HG03108 (cell line): ENCODE results near the gene PINLYP.
"Not testable (repeated sequence)": the region's sequence is repeated elsewhere in the genome, so short reads cannot be mapped to it uniquely, and the experiment has no call there.

Source experiments
- ATAC-seq: cut with Tn5 transposase; IDR thresholded peaks from one replicate; pipeline ENCODE4 v1.9.1; 2021; ENCODE audit warnings: moderate library complexity; ENCODE audit not compliant: unreplicated experiment

Gene PINLYP

DNA sequence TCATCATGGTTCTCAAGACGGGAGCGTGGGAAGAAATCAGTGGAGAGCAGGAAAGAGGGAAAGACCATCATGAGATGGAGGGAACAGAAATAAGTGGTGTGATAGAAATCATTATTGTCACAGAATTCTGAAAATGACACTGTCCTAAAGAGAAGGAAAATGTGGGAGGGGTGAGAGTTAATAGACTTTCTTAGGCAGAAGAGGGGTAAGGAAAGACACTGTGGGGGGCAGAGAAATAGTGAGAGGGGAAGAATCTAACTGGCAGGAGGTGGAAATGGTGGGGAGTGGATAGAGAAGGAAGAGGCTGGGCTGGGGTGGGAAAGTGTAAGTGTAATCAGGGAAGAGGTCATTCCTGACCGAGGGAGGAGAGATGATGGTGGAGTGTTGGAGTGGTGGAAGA is 3.2 kb downstream of the PINLYP start:
- no peak for ATAC-seq

DNA sequence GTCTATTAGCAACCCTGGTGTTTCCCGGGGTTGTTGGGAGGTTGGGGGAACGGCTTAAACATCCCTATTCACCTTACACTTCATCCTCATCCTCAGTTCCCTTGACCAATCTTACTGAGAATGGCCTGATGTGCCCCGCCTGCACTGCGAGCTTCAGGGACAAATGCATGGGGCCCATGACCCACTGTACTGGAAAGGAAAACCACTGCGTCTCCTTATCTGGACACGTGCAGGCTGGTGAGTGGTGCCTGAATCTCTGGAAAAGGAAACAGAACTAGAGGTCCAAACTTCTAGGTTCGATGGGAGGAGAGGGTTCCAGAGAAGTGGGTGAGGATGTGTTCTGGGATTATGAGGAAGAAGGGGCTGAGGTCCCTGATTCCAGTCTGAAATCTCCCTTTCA is 5.9 kb downstream of the PINLYP start:
- no peak for ATAC-seq

GRCh38 chr19:43582495-43582894 is 6.9 kb downstream of the PINLYP start:
- no peak for ATAC-seq

DNA sequence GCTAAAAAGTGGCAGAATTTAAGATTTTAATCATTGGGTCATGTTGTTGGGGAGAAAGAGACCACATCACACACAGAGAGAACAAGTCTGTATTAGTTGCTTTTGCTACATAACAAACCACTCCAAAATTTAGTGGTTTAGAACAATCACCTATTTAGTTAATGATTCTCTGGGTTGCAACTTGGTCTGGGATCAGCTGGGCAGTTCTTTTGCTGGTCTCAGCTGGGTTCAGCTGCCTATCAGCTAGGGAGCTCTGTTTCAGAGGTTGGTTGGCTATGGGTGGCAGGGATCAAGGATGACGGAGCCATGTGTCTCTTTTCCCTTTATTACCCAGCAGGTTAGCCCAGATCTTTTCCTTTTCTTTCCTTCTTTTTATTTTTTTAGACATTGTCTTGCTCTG is 8.9 kb downstream of the PINLYP start:
- no peak for ATAC-seq

DNA sequence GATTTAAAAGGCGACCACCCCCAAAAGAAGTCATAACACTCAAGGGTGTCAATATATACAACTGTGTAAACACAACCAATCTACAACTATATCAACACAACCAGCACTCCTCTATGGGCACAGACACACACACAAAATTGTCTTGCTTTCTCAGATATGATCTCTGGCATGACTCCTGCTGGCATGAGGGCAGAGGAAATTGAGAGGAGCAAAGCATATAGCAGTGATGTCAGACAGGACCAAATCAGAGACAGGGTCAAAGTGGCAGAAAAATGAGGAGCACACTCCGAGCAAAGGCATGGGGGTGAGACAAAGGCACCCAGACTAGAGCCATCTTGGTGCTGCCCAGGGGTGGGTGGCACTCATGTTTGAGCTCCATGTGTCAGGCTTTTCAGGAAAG is 10.7 kb downstream of the PINLYP start:
- ATAC-seq, result no peak

DNA sequence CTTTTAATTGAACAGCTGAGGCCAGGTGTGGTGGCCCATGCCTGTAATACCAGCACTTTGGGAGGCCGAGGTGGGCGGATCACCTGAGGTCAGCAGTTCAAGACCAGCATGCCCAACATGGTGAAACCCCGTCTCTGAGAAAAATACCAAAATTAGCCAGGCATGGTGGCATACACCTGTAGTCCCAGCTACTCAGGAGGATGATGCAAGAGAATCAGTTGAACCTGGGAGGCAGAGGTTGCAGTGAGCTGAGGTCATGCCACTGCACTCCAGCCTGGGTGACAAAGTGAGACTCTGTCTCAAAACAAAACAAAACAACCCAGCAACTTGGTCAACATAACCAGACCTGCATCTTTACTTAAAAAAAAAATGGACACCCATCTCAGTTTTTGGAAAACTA is 11.4 kb downstream of the PINLYP start:
- ATAC-seq, result not testable (repeated sequence)

DNA sequence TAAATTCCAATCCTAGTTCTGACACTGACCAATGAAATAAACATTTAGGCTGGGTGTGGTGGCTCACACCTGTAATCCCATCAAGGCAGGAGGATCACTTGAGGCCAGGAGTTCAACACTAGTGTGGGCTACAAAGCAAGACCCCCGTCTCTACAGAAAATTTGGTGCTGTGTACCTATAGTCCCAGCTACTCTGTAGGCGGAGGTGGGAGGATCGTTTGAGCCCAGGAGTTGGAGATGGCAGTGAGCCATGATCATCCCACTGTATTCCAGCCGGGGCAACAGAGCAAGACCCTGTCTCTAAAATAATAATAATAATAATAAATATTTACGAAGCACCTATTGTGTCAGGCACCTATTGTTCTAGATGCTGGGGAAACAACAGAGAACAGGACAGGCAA is 13.7 kb downstream of the PINLYP start:
- ATAC-seq, result no peak

- ATAC-seq, result no peak
Observed at GRCh38 chr19:43589678-43590077, 14.1 kb downstream of the PINLYP start.

DNA sequence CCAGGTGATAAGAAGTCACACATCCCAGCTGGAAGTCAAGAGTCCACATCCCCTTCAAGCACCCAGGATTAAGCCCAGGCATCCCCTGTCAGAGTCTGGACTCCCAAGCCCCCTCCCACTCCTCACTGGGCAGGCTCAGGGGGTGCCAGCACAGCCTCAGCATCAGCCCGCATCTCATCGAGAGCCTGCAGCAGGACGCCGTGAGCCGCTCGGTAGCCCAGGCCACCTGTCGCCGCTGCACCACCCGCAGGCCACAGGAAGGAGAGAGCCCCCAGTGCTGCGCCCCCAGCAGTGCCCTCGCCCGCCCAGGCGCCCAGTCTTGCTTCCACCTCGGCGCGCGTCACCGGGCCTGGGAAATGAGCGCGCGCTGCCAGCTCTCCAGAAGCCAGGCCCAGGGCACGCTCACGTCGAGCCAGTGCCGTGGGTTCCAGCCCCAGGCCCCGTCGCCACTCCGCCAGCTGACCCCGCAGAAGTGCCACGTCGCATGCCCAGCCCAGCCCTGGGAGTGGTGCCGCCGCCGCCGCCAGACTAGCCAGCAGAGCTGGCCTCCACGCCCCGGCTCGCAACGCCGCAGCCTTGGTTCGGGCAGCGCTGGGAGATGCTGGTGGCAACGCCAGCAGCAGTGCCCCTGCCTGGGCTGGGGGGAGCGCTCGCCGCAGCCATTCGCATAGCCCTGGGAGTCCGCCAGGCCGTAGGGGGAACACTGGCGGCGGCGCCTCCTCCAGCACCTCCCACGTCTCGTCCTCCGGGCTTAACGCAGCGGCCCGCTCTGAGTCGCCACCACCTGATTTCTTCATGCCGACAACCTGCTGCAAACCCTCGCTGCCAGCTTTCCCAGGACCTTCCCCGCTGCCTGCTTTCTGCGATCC is 16.5 kb downstream of the PINLYP start:
- no peak for ATAC-seq

DNA sequence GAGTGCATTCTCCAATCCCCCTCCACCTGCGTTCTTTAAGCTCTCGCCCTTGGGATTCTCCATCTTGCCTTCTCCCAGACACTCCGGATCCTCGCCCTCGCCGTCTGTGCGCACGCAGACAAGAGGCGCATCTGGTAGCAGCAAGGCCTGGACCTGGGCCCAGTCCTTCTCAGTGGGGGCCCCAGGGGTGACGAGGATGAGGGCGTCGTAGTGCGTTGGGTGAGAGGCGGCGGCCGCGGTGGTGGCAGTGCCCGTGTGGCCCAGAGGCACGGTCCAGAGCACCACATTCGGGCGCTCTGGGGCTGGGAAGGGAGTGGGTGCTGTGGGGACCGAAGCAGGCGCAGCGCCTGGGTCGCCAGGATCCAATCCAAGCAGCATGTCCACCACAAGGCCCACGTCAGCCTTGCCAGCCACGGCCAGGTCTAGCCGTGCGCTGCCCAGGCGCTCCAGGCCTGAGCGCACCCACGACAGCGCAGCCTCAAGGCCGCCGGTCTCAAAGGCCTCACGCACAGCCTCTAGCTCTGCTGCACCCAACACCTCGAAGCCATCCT is 17.3 kb downstream of the PINLYP start:
- ATAC-seq, result no peak

- no peak for ATAC-seq
Observed at GRCh38 chr19:43594081-43594697, 18.6 kb downstream of the PINLYP start.

DNA sequence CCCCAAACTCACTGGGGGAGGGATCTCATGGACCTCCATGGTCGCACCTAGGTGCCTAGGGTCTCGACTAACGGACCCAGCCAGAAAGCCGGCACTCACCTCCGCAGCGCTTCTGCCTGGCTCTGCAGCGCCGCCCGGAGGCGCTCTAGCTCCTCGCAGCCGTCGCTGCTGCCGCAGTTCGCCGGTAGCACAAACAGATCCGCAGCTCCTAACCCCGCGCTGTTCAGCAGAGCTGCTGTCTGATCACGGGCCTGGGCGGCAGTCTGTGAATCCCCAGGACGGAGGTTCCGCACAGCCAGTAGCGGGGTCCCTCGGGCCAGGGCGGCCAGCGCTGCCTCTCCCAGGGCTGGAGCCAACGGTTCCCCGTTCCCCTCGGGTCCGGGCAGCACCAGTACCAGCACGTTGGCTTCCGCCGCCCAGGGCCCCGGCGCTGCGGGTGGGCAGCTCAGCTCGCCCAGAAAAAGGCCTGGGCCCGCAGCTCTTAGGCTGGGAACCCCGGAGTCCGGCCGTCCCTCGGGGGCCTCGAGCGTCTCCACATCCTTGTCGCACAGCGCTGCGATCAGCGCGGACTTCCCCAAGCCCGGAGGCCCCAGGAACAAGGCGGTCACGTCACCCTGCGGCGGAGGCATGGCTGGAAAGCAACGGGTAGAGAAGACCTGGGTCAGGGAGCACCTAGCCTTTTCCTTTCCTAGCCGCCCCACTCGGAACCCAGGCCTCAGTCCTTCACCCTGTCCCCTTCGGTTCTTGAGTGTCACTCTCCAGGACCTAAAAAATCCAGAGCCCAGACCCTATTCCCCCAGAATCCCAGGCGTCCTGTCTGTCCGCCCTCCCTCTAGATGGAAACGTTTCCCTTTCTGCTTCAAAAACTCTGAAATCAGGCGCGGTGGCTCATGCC is 19.4 kb downstream of the PINLYP start:
- ATAC-seq, result no peak

- no peak for ATAC-seq
Observed at GRCh38 chr19:43595605-43595998, 20.0 kb downstream of the PINLYP start.

- ATAC-seq, result peak; percentile 78
Observed at GRCh38 chr19:43595999-43596841, 20.6 kb downstream of the PINLYP start, which contains the start of the genes IRGQ and ZNF576. Gene IRGQ, minus strand, starts transcription at chr19:43596134. Its CDS starts 796 bp downstream, at chr19:43595338. Gene ZNF576, plus strand, starts transcription at chr19:43596595. Its CDS starts 514 bp downstream, at chr19:43597109.

GRCh38 chr19:43596842-43597461 is 21.4 kb downstream of the PINLYP start:
- no peak for ATAC-seq

GRCh38 chr19:43597876-43598275 is 22.3 kb downstream of the PINLYP start:
- ATAC-seq, result no peak

GRCh38 chr19:43598445-43599240 is 23.0 kb downstream of the PINLYP start:
- ATAC-seq, result no peak

- no peak for ATAC-seq
Observed at GRCh38 chr19:43599635-43600295, 24.2 kb downstream of the PINLYP start.
